ENCODE measurements around the gene FOXL1.

Gene FOXL1

DNA sequence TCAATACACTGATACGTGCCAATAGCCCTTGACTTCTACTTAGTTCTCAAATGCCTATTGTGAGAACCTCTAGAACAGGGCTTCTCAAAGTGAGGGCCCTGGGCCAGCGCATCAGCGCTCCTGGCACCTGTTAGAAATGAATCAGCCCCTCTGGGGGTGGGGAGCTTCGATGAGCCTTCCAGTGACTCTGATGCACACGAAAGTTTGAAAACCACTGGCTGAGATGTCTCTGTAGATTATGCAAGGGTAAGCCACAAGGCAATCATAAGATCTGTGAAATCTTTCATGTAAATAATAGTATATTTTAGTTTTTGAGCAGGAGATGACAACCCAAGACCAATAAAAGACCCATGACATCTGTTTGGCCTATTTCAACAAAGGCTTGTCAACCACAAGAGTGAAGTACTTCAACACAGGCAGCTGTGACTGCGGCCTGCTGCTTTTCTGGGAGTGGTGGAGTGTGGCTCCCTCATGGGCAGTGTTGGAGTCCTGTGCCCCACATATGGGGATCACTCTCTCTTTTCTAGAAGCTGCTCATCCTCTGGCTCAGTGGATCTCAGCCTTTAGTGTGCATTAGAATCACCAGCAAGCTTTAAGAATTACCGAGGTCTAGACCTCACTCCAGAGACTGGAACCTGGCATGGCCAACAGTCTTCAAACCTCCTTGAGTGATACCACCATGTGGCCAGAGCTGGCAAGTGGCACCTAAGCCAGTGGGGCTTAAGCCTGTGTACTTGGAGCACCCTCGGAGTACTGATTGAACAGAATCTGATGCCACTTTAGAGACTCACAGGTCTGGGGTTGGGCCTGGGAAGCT is 29.1 kb upstream of the FOXL1 start:
- no peak for DNase-seq (ENCODE audit: low read depth in 2 of 2, low spot score in 1 of 2)

DNA sequence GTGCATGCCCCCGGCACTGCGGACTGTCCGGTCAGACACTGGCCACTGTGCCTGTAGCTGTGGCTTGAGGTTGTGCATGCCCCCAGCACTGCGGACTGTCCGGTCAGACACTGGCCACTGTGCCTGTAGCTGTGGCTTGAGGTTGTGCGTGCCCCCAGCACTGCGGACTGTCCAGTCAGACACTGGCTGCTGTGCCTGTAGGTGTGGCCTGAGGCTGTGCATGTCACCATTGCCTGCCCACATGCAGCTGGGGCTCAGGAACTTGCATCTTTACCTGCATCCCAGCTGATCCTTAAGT is 28.5 kb upstream of the FOXL1 start:
- no peak for DNase-seq (ENCODE audit: low read depth in 2 of 2, low spot score in 1 of 2)

DNA sequence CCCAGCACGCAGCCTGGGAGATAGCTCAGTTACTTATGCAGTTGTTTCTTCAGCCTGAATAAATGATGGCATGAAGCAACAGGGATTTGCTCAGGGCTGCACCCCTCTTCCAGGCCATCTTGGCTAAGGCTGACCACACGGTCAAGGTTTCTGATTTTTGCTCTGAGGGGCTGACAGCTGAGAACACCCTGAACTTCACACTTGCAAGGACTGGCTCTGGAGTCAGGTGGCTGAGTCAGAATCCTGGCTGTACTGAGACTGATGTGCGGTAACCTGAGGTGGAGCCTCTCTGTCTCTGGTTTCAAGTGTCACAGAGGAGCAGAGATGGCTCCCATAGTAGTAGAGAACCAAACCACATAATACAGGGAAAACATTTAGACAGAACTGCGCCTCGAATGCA is 28.1 kb upstream of the FOXL1 start:
- no peak for DNase-seq (ENCODE audit: low read depth in 2 of 2, low spot score in 1 of 2)

DNA sequence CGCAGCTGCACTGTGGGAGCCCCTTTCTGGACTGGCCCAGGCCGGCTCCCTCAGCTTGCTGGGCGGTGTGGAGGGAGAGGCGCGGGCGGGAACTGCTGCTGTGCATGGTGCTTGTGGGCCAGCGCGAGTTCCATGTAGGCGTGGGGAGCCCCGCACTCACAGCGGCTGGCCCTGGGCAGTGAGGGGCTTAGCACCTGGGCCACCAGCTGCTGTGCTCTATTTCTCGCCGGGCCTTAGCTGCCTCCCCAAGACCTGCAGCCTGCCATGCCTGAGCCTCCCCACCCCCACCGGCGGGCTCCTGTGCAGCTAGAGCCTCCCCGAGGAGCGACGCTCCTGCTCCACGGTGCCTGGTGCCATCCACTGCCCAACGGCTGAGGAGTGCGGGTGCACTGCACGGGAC is 25.0 kb upstream of the FOXL1 start:
- DNase-seq (ENCODE audit: low read depth in 2 of 2, low spot score in 1 of 2) = no peak

- no peak for DNase-seq (ENCODE audit: low read depth in 2 of 2, low spot score in 1 of 2)
Observed at GRCh38 chr16:86554599-86554916, 23.8 kb upstream of the FOXL1 start.

- DNase-seq (ENCODE audit: low read depth in 2 of 2, low spot score in 1 of 2) = peak; percentile 94
Observed at GRCh38 chr16:86554917-86555703, 23.2 kb upstream of the FOXL1 start, which contains the start of gene MTHFSD. Gene MTHFSD (minus strand): TSS chr16:86555235. CDS start chr16:86555184, 51 bp downstream.

DNA sequence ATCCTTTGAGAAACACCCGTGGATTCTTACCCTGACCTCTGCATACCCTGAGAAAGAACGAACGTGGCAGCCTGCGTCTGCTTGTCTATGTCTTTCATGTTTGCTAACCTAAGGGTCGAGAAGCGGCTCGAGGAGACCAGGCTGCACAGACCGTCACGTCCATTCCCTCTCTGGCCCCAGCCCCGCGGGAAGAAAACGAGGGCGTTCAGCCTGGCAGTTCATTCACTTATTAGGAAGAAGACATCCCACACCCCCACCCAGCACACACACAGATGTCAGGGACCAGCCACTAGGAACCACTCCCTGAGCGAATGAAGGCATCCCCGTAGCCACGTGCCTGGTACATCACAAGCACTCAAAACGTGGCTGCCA is 22.7 kb upstream of the FOXL1 start:
- no peak for DNase-seq (ENCODE audit: low read depth in 2 of 2, low spot score in 1 of 2)

DNA sequence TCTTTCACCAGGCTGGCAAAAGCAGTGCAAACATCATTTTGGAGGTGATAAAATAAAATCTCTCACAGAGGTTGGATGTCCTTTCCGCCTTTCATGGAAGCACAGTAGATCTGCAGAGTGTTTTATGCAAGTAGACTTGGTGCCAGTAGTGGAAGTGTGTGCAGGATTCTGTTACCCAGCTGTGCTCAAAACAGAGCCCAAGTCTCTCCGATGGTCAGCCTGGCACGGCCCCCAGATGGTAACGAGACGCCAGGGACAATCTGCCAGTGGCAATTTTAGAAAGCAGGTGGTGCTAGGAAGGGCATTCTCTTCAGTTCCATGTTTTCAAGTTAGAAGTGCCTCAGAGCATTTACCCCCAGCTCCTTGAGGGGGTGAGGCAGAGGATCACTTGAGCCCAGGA is 21.8 kb upstream of the FOXL1 start:
- no peak for DNase-seq (ENCODE audit: low read depth in 2 of 2, low spot score in 1 of 2)

- DNase-seq (ENCODE audit: low read depth in 2 of 2, low spot score in 1 of 2) = no peak
Observed at GRCh38 chr16:86557587-86557986, 20.8 kb upstream of the FOXL1 start.

GRCh38 chr16:86558355-86559193 is 19.8 kb upstream of the FOXL1 start:
- no peak for DNase-seq (ENCODE audit: low read depth in 2 of 2, low spot score in 1 of 2)

- DNase-seq (ENCODE audit: low read depth in 2 of 2, low spot score in 1 of 2) = no peak
Observed at GRCh38 chr16:86559802-86560305, 18.5 kb upstream of the FOXL1 start.

- DNase-seq (ENCODE audit: low read depth in 2 of 2, low spot score in 1 of 2) = no peak
Observed at GRCh38 chr16:86562356-86562755, 16.0 kb upstream of the FOXL1 start.

DNA sequence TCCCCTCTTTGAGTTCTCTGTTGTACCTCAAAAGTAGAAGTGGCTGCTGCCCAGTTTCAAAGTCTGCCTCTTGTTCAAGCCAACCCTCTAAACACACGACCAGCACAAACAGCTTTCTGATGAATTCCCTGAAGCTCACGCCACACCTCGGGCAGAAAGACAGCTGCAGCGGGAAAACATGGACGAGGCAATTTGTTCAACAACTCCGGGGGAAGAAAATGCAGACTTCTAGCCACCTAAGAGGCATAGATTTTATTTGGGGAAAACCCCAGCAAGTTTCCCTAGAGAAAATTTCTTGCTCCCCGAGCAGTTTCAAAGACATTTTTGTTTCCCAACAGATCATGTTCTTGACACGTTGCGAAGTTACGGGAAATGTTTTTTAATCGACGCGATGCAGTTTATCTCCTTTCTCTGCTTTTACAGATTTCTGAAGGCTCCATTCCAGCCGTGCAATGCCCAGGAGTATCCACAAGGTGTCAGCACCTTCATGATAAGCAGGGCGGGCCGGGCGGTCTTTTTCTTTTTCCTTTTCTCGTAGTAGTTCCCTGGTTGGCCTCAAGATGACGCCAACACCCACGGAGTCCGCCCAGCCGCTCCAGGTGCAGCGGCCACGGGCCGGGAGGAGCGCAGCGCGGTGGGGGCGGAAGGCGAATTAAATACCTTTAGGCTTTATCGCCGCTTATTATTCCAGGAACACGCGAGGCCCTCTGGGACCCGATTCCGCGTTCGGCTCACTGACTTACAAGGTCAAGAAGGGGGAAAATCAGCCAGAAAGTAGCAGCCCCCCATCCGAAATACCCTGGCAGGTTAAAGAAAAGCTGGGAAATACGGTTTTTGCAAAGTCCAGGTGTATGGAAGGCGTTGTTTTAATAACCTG is 14.6 kb upstream of the FOXL1 start:
- DNase-seq (ENCODE audit: low read depth in 2 of 2, low spot score in 1 of 2) = peak; percentile 71 to 76

DNA sequence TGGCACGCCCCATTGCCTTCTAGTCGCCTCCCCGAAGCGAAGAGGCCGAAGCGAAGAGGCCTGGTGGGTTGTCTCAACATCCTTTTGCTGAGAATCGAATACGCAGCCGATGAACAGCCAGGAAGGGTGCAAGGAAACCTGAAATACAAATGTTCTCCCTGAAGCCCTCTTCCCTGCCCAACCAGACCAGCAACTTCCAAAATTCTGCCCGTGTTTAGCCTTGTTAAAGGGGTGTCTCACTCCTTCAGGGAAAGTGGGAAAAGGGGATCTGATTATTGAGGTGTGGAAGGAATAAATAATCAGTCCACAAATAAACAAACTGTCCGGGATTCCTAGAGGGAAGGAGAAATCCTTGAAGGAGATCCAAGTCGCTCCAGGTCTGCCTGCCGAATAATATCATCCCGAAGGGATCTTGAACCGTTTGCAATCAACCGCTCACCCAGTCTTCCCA is 13.1 kb upstream of the FOXL1 start:
- DNase-seq (ENCODE audit: low read depth in 2 of 2, low spot score in 1 of 2) = no peak

DNA sequence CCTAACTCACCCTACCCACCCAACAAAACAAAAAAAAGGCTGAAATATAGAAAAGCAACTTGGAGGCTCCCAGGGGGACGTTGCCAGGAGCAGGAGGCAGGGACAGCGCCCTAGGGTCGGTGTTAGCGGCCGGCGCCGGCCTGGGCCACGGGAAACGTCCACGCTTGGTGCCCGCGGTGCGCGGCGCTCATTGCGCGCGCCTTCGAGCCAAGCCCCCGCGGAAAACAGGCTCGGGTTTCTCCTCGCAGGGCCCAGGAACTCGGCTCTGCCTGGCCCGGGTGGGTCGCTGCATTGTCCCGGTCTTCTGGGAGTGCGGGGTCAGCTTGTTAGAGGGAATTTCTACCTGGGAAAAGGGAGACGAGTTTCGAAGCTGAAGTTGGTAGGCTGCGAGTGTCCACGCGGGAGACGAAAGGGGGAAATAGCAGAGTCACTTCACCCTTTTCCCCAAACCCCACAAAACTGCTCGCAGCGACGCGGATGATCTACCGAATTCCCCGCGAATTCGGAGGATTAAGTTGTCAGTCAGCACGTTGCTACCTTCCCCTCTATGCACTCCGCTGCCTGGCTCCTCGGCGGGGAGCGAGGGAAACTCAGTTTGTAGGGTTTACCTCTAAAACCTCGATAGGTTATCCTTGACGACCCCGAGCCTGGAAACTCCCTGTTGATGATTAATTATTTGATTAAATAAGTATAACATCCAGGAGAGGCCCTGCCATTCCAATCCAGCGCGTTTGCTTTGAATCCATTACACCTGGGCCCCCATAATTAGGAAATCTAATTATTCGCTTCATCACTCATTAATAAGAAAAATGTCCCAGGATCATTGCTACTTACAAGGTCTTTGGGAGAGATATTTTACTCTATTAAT is 12.5 kb upstream of the FOXL1 start:
- DNase-seq (ENCODE audit: low read depth in 2 of 2, low spot score in 1 of 2) = no peak

DNA sequence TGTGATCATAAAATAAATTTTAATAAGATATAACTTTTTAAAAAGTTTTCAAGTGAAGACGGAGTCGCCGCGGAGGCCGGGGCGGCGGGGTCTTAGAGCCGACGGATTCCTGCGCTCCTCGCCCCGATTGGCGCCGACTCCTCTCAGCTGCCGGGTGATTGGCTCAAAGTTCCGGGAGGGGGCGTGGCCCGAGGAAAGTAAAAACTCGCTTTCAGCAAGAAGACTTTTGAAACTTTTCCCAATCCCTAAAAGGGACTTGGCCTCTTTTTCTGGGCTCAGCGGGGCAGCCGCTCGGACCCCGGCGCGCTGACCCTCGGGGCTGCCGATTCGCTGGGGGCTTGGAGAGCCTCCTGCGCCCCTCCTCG is 11.8 kb upstream of the FOXL1 start, which contains the start of gene FOXC2:
Gene FOXC2, plus strand, starts transcription at position 229 of the 365 bp plus-strand sequence. CDS start 507 bp downstream, outside the sequence.
- no peak for DNase-seq (ENCODE audit: low read depth in 2 of 2, low spot score in 1 of 2)

DNA sequence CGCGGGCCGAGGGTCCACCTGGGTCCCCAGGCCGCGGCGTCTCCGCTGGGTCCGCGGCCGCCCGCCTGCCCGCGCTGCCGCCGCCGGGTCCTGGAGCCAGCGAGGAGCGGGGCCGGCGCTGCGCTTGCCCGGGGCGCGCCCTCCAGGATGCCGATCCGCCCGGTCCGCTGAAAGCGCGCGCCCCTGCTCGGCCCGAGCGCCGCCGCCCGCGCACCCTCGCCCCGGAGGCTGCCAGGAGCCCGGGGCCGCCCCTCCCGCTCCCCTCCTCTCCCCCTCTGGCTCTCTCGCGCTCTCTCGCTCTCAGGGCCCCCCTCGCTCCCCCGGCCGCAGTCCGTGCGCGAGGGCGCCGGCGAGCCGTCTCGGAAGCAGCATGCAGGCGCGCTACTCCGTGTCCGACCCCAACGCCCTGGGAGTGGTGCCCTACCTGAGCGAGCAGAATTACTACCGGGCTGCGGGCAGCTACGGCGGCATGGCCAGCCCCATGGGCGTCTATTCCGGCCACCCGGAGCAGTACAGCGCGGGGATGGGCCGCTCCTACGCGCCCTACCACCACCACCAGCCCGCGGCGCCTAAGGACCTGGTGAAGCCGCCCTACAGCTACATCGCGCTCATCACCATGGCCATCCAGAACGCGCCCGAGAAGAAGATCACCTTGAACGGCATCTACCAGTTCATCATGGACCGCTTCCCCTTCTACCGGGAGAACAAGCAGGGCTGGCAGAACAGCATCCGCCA is 11.2 kb upstream of the FOXL1 start:
- DNase-seq (ENCODE audit: low read depth in 2 of 2, low spot score in 1 of 2) = no peak

GRCh38 chr16:86567701-86568581 is 10.4 kb upstream of the FOXL1 start:
- DNase-seq (ENCODE audit: low read depth in 2 of 2, low spot score in 1 of 2) = no peak

Measured in stimulated activated CD8-positive, alpha-beta memory T cell treated with anti-CD3 and anti-CD28 coated beads, Interleukin-4, amount 100 ng/mL, for 1 hour (primary cell).